Lower leg skin (tissue), 3 donors: ENCODE results near the gene SCART1.

Source experiments
- CTCF ChIP-seq, 3 donors: fragments of 450-650 bp; IDR thresholded peaks; one replicate each; pipeline ENCODE4 v1.5.1; 2016; ENCODE audit warnings: antibody characterized with exemption in 3 of 3, mild to moderate bottlenecking in 3 of 3, moderate library complexity in 2 of 3
- POLR2A ChIP-seq, 2 donors: fragments of 450-650 bp; IDR thresholded peaks; one replicate each; pipeline ENCODE4 v1.6.1; 2016 to 2017; ENCODE audit warnings: antibody characterized with exemption in 2 of 2, mild to moderate bottlenecking in 1 of 2, moderate library complexity in 1 of 2

- TF ChIP-seq CTCF (IDR thresholded peaks at IDR 0.05) (no peak), POLR2A (IDR thresholded peaks at IDR 0.05) (no peak)
Measured at GRCh38 chr10:133446979-133447378, 6.8 kb upstream of the SCART1 start.
